Measurements from ENCODE around the gene KRT34.

KRT34 gene

DNA sequence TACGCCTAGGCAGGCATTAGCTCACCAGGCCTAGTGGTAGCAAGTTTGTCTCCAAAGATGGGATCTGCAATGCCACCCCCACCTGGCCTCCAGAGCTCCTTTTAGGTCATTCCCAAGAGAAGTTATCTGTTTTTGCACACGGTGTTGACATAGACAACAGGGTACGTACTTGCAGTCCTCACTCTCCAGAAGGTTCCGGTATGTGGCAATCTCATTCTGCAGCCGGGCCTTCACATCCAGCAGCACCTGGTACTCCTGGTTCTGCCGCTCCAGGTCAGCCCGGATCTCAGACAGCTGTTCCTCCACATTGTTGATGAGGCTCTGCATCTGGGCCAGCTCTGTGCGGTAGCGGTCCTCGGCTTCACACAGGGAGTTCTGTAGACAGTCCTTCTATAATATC is 25.1 kb upstream of the KRT34 start (continued):
- no peak for TF ChIP-seq PRDM6 (tag by site-specific recombination; IDR thresholded peaks at IDR 0.05)

- H3K4me1 ChIP-seq (ENCODE audit: control insufficient read depth, insufficient read depth, low read length): peaks cover 9% of the 10 kb centered on the region
- POLR2A ChIA-PET: no interaction called here
- no peaks in the 10 kb centered on the region for H3K9me3 ChIP-seq (ENCODE audit: control insufficient read depth, insufficient read depth, low read depth, low read length)
- no peak overlapping the region for H3K27ac ChIP-seq (ENCODE audit: extremely low read depth, low read depth, low read length)
- H3K36me3 ChIP-seq (ENCODE audit: control insufficient read depth in 2 of 2, insufficient read depth in 1 of 2, low read length in 2 of 2): no peaks in the 10 kb centered on the region
- CTCF ChIA-PET: interaction anchor here (0.6 to 1.6 kb wide), 12 partner anchors 10 to 551 kb away, joined by 3 to 6 read pairs (median 3); no protein-coding TSS in a partner anchor
- no peak for TF ChIP-seq ZNF366 (tag by site-specific recombination; conservative IDR thresholded peaks at IDR 0.05)
- TF ChIP-seq, protein P1, sequence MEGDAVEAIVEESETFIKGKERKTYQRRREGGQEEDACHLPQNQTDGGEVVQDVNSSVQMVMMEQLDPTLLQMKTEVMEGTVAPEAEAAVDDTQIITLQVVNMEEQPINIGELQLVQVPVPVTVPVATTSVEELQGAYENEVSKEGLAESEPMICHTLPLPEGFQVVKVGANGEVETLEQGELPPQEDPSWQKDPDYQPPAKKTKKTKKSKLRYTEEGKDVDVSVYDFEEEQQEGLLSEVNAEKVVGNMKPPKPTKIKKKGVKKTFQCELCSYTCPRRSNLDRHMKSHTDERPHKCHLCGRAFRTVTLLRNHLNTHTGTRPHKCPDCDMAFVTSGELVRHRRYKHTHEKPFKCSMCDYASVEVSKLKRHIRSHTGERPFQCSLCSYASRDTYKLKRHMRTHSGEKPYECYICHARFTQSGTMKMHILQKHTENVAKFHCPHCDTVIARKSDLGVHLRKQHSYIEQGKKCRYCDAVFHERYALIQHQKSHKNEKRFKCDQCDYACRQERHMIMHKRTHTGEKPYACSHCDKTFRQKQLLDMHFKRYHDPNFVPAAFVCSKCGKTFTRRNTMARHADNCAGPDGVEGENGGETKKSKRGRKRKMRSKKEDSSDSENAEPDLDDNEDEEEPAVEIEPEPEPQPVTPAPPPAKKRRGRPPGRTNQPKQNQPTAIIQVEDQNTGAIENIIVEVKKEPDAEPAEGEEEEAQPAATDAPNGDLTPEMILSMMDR (tag by site-specific recombination; IDR thresholded peaks at IDR 0.05): peak; percentile 54
- no peak overlapping the region for H3K4me3 ChIP-seq (ENCODE audit: low read depth, low read length)
Observed at GRCh38 chr17:41406205-41406604, 24.1 kb upstream of the KRT34 start.

DNA sequence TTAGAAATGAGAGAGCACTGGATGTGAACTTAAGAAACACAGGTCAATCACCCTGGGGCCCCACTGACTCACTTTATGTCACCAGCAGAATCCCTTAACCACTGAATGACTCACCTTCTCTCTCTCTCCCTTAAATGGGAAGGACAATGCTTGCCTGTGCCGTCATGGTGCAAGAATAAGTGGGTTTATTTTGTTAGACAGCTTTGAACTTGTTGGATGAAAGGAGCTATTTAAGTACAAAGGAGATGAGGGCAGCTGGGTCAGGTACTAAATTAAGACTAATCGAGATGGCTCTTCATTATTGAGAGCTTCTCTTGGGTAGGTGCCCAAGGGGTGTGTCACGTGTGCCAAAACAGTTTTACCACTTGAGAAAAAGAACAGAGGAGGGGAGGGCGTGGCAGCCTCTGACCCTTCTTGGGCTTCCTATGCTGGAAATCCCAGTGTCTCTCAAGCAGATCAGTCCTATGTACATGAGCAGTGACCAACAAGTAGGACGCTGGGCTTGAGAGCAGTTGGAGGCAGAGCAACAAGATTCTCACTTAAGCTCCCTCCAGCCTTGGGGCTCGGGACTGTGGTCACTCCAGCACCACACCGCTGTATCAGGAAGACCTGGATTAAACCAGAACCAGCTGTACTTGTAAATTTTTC is 22.0 kb upstream of the KRT34 start:
- Histone ChIP-seq H3K27ac (ENCODE audit: extremely low read depth, low read depth, low read length) (no peak overlapping the region), H3K36me3 (ENCODE audit: control insufficient read depth in 2 of 2, insufficient read depth in 1 of 2, low read length in 2 of 2) (no peaks in the 10 kb centered on the region), H3K4me1 (ENCODE audit: control insufficient read depth, insufficient read depth, low read length) (peaks cover 12% of the 10 kb centered on the region), H3K9me3 (ENCODE audit: control insufficient read depth, insufficient read depth, low read depth, low read length) (no peaks in the 10 kb centered on the region), H3K4me3 (ENCODE audit: low read depth, low read length) (no peak overlapping the region)
- POLR2A ChIA-PET: interaction anchor here (1.2 to 1.6 kb wide), 3 partner anchors 57 to 284 kb away, joined by 3 to 6 read pairs (median 4); partner anchors contain the start of gene KRT19
- CTCF ChIA-PET: interaction anchor here (0.6 to 2.5 kb wide), 16 partner anchors 12 to 524 kb away, joined by 3 to 13 read pairs (median 4); no protein-coding TSS in a partner anchor
- TF ChIP-seq, protein P2, sequence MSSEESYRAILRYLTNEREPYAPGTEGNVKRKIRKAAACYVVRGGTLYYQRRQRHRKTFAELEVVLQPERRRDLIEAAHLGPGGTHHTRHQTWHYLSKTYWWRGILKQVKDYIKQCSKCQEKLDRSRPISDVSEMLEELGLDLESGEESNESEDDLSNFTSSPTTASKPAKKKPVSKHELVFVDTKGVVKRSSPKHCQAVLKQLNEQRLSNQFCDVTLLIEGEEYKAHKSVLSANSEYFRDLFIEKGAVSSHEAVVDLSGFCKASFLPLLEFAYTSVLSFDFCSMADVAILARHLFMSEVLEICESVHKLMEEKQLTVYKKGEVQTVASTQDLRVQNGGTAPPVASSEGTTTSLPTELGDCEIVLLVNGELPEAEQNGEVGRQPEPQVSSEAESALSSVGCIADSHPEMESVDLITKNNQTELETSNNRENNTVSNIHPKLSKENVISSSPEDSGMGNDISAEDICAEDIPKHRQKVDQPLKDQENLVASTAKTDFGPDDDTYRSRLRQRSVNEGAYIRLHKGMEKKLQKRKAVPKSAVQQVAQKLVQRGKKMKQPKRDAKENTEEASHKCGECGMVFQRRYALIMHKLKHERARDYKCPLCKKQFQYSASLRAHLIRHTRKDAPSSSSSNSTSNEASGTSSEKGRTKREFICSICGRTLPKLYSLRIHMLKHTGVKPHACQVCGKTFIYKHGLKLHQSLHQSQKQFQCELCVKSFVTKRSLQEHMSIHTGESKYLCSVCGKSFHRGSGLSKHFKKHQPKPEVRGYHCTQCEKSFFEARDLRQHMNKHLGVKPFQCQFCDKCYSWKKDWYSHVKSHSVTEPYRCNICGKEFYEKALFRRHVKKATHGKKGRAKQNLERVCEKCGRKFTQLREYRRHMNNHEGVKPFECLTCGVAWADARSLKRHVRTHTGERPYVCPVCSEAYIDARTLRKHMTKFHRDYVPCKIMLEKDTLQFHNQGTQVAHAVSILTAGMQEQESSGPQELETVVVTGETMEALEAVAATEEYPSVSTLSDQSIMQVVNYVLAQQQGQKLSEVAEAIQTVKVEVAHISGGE (tag by site-specific recombination; conservative IDR thresholded peaks at IDR 0.05; ENCODE audit: low read depth): no peak
- no peak for TF ChIP-seq ZNF785 (tag by site-specific recombination; IDR thresholded peaks at IDR 0.05)
- TF ChIP-seq ZNF2 (tag by site-specific recombination; IDR thresholded peaks at IDR 0.05): 0 out of 2 replicates have a peak, but pooled peaks have one; percentile 28
- TF ChIP-seq ZNF354C (tag by site-specific recombination; IDR thresholded peaks at IDR 0.05; ENCODE audit: borderline replicate concordance, low read depth): no peak
- no peak for TF ChIP-seq ZNF626 (tag by site-specific recombination; IDR thresholded peaks at IDR 0.05)
- TF ChIP-seq ZNF211 (tag by site-specific recombination; IDR thresholded peaks at IDR 0.05; ENCODE audit: low read depth): no peak
- TF ChIP-seq SALL2 (tag by site-specific recombination; IDR thresholded peaks at IDR 0.05; ENCODE audit: borderline replicate concordance): 0 out of 2 replicates have a peak, but pooled peaks have one; percentile 62
- no peak for TF ChIP-seq HOXA7 (CRISPR knock-in tag; IDR thresholded peaks at IDR 0.05; ENCODE audit: borderline replicate concordance)
- TF ChIP-seq, protein P3, sequence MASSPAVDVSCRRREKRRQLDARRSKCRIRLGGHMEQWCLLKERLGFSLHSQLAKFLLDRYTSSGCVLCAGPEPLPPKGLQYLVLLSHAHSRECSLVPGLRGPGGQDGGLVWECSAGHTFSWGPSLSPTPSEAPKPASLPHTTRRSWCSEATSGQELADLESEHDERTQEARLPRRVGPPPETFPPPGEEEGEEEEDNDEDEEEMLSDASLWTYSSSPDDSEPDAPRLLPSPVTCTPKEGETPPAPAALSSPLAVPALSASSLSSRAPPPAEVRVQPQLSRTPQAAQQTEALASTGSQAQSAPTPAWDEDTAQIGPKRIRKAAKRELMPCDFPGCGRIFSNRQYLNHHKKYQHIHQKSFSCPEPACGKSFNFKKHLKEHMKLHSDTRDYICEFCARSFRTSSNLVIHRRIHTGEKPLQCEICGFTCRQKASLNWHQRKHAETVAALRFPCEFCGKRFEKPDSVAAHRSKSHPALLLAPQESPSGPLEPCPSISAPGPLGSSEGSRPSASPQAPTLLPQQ (tag by site-specific recombination; IDR thresholded peaks at IDR 0.05): peak; percentile 97
- no peak for TF ChIP-seq ZNF548 (tag by site-specific recombination; IDR thresholded peaks at IDR 0.05)
- peak; percentile 85 for TF ChIP-seq ZNF391 (tag by site-specific recombination; IDR thresholded peaks at IDR 0.05; ENCODE audit: borderline replicate concordance, low read depth)
- no peak; the same call in 1 of the 2 replicates for TF ChIP-seq ZNF623 (tag by site-specific recombination; IDR thresholded peaks at IDR 0.05)
- peak; percentile 63; the same call in 1 of the 2 replicates for TF ChIP-seq KLF8 (tag by site-specific recombination; IDR thresholded peaks at IDR 0.05)
- TF ChIP-seq ZBTB20 (tag by site-specific recombination; IDR thresholded peaks at IDR 0.05): no peak
- no peak for TF ChIP-seq ZNF513 (tag by site-specific recombination; IDR thresholded peaks at IDR 0.05)
- no peak for TF ChIP-seq ATF2 (tag by site-specific recombination; IDR thresholded peaks at IDR 0.05; ENCODE audit: low read depth)
- TF ChIP-seq ZNF670 (tag by site-specific recombination; IDR thresholded peaks at IDR 0.05; ENCODE audit: low read depth): no peak

Data from HEK293 (cell line).